ENCODE data around the gene SLC2A8. TPM values are rescaled to one million over a fixed set of nuclear protein-coding genes. Genes with fewer than 3 reads are reported as not detected.
A peak's percentile ranks its signal among the peaks of the same experiment; 100 is the strongest.

The SLC2A8 gene
- total RNA-seq, 5 donors from 2014 or later (not counting 1 experiment from before 2014, with no cell fraction given): 1.4 to 6.2 (median 2.6) TPM

DNA sequence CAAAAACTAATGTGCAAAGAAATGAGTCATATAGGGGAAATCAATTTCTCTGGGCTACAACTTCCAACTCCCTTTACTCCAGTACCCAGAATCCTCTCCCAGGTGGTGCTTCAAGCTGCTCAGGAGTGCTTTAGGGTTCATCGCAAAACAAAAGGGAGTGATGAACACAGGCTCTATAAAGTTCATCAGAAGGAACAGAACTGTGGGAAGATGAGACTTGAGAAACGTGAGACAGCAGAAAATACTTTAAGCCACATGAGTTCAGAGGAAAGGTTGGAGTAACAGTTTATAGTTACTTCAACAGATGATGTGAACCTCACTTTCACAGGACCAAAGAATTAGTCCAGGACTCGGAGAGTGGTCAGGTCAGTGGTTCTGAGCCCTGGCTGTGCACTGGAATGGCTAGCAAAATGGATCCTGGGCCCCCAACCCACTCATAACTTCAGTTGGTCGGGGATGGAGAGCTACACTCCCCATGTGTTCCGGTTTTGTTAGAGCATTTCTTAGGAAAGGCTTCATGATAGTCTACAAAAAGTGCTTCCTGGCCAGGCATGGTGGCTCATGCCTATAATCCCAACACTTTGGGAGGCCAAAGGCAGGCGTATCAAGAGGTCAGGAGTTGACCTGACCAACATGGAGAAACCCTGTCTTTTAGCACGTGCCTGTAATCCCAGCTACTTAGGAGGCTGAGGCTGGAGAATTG, 49.9 kb downstream of the SLC2A8 start:
- H3K27me3 Mint-ChIP-seq: no peaks in the 10 kb centered on the region
- no peak overlapping the region for H3K27ac Mint-ChIP-seq
- no peaks in the 10 kb centered on the region for H3K9me3 Mint-ChIP-seq
- H3K4me3 Mint-ChIP-seq: no peak overlapping the region
- DNase-seq: no peak
- ChIA-PET CTCF (no interaction called here), POLR2A (interaction anchor here in 1 of 2 donors (0.6 kb wide), 1 partner anchor 16 kb away, joined by 12 read pairs; no protein-coding TSS in a partner anchor)
- Histone ChIP-seq H3K27me3 (replicated peaks in 1 of 2; ENCODE audit: control insufficient read depth in 2 of 2, extremely low read depth in 1 of 2, insufficient read depth in 2 of 2, low read length in 1 of 2) (no peaks in the 10 kb centered on the region), H3K36me3 (ENCODE audit: control insufficient read depth in 2 of 2, extremely low read depth in 1 of 2, insufficient read depth in 1 of 2, low read length in 1 of 2) (peaks cover 12 to 75% of the 10 kb centered on the region in 2 donors), H3K27ac (ENCODE audit: low read length) (no peak overlapping the region), H3K4me1 (ENCODE audit: control insufficient read depth in 1 of 2, extremely low read depth in 1 of 2, insufficient read depth in 2 of 2, low read length in 2 of 2) (peaks cover 14 to 30% of the 10 kb centered on the region in 2 experiments), H3K9me3 (no peaks in the 10 kb centered on the region), H3K4me3 (ENCODE audit: control insufficient read depth in 1 of 2, extremely low read depth in 1 of 2, low read length in 1 of 2) (no peak overlapping the region)
- peaks cover 31 to 40% (median 32%) of the 10 kb centered on the region in 3 donors for H3K4me1 Mint-ChIP-seq
- ATAC-seq (replicated peaks in 1 of 4): no peak
- 96% methylated on average over 4 of the region's 7 CpGs for WGBS (ENCODE audit: insufficient coverage)
- peaks cover 66% of the 10 kb centered on the region for H3K36me3 Mint-ChIP-seq

DNA sequence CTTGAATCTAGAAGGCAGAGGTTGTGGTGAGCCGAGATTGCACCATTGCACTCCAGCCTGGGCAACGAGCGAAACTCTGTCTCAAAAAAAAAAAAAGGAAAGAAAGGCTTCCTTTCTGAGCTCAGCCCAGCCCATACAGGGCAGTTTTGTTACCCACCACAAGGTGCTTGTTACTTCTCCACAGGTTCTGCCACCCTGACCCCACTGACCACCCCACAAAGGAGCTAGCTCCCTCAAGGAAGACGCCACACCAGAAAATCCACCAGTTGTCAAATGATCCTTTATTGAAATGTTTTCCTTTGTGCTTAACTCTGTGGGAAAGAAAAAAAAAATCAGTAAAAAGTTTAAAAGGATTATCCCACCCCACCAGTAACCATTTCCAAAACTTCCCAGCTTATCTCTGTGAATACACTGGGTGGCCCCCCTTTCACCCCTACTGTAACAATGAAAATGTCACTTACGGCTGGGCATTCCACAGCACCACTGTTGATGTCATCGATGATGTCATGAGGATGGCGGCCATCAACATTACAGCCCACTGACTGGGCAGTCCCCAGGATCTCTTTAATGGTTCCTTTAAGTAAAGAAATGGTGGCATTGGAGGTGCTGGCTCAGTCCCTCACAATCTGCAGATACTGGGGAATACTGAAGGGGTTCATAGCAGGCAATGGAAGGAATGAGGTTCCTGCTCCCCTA, 50.6 kb downstream of the SLC2A8 start:
- no peak overlapping the region for H3K4me3 Mint-ChIP-seq
- Histone ChIP-seq H3K4me3 (ENCODE audit: control insufficient read depth in 1 of 2, extremely low read depth in 1 of 2, low read length in 1 of 2) (no peak overlapping the region), H3K36me3 (ENCODE audit: control insufficient read depth in 2 of 2, extremely low read depth in 1 of 2, insufficient read depth in 1 of 2, low read length in 1 of 2) (peaks cover 12 to 71% of the 10 kb centered on the region in 2 donors), H3K4me1 (ENCODE audit: control insufficient read depth in 1 of 2, extremely low read depth in 1 of 2, insufficient read depth in 2 of 2, low read length in 2 of 2) (peaks cover 14 to 37% of the 10 kb centered on the region in 2 experiments), H3K9me3 (no peaks in the 10 kb centered on the region), H3K27ac (ENCODE audit: low read length) (no peak overlapping the region), H3K27me3 (replicated peaks in 1 of 2; ENCODE audit: control insufficient read depth in 2 of 2, extremely low read depth in 1 of 2, insufficient read depth in 2 of 2, low read length in 1 of 2) (no peaks in the 10 kb centered on the region)
- no peaks in the 10 kb centered on the region for H3K9me3 Mint-ChIP-seq
- no peaks in the 10 kb centered on the region for H3K27me3 Mint-ChIP-seq
- peaks cover 63% of the 10 kb centered on the region for H3K36me3 Mint-ChIP-seq
- 80% methylated on average over 2 of the region's 7 CpGs for WGBS (ENCODE audit: insufficient coverage)
- peaks cover 37 to 47% (median 38%) of the 10 kb centered on the region in 3 donors for H3K4me1 Mint-ChIP-seq
- no peak for ATAC-seq (replicated peaks in 1 of 4)
- DNase-seq: no peak
- peak overlapping the region; percentile 19 to 28 for H3K27ac Mint-ChIP-seq
- ChIA-PET POLR2A (interaction anchor here in 1 of 2 donors (0.5 to 0.6 kb wide), 2 partner anchors 15 to 325 kb away, joined by 5 to 12 read pairs; no protein-coding TSS in a partner anchor), CTCF (no interaction called here)

DNA sequence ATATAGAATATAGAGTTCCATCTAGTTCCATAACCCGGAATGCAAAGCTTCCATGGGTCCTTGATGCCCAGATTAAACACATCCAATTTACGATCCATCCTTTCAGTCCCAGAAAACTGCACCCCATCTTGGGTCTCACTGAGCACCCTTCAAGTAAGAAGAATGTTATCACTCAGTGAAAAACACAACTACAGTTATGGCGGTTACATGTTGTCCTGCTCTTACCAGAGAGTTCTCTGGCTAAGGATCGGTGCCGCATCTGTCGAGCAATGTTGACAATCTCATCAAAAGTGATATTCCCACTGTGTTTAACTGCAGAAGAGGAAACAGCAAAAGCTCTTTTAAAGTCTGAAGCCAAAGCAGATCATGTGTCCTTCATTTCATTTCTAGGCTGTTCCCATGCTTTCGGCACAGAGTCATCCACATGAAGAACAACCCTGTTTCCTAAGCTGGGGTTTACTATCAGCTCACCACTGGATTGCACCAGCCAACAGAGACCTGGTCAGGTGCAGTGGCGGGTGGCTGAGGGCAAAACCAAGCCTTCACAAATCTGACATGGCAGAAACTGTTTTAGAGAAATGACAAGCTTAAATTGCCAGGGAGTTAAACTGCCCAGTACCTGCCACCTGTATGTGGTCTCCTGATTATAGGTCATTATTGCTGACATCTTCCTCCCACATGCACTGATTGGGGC, 51.3 kb downstream of the SLC2A8 start:
- no peaks in the 10 kb centered on the region for H3K27me3 Mint-ChIP-seq
- Histone ChIP-seq H3K4me1 (ENCODE audit: control insufficient read depth in 1 of 2, extremely low read depth in 1 of 2, insufficient read depth in 2 of 2, low read length in 2 of 2) (peaks cover 14 to 39% of the 10 kb centered on the region in 2 experiments), H3K9me3 (no peaks in the 10 kb centered on the region), H3K4me3 (ENCODE audit: control insufficient read depth in 1 of 2, extremely low read depth in 1 of 2, low read length in 1 of 2) (no peak overlapping the region), H3K27ac (ENCODE audit: low read length) (no peak overlapping the region), H3K27me3 (replicated peaks in 1 of 2; ENCODE audit: control insufficient read depth in 2 of 2, extremely low read depth in 1 of 2, insufficient read depth in 2 of 2, low read length in 1 of 2) (no peaks in the 10 kb centered on the region), H3K36me3 (ENCODE audit: control insufficient read depth in 2 of 2, extremely low read depth in 1 of 2, insufficient read depth in 1 of 2, low read length in 1 of 2) (peaks cover 12 to 65% of the 10 kb centered on the region in 2 donors)
- peak overlapping the region in 1 of 2 donors; percentile 97 for H3K27ac Mint-ChIP-seq
- ATAC-seq (replicated peaks in 1 of 4) (no peak), DNase-seq (no peak)
- ChIA-PET CTCF (no interaction called here), POLR2A (interaction anchor here in 1 of 2 donors (0.5 kb wide), 3 partner anchors 224 to 337 kb away, joined by 4 to 5 read pairs (median 4); partner anchors contain the start of gene CDK9)
- peak overlapping the region in 2 of 3 donors; percentile 52 to 93 for H3K4me3 Mint-ChIP-seq
- peaks cover 37 to 49% (median 38%) of the 10 kb centered on the region in 3 donors for H3K4me1 Mint-ChIP-seq
- H3K36me3 Mint-ChIP-seq: peaks cover 60% of the 10 kb centered on the region
- WGBS (ENCODE audit: insufficient coverage): 84% methylated on average over 7 of the region's 8 CpGs
- no peaks in the 10 kb centered on the region for H3K9me3 Mint-ChIP-seq

DNA sequence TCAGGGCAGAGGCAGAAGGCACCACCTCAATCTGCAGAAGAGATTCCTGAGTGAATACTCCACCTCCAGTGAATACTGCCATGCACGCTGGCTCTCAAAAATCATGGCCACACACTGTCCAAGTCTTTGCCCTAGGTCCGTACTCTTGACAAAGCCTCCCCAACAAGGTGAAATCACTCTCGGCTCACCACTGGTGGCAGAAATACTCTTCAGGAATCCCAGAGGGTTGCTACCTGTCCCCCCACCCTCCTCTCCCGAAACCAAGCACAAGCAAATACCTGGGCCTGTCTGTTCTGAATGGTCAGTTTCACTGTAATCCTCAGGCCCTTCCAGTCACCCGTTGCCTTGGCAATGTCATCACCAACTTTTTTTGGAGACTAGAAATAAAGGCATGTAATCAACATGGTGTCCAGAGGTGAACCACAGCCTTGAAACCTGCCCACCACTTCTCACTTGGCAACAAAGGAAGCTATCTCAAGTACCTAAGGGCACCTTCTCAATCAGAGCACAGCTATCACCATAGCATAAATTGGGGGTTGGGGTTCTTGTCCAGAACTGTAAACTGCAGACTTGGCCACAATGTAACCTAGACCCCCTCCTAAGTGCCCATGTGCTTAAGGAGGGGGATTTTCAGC, 52.5 kb downstream of the SLC2A8 start:
- H3K9me3 ChIP-seq: no peaks in the 10 kb centered on the region
- DNase-seq (no peak), ATAC-seq (replicated peaks in 1 of 4) (no peak)
- POLR2A ChIA-PET: interaction anchor here in 1 of 2 donors (0.5 kb wide), 1 partner anchor 509 kb away, joined by 3 read pairs; no protein-coding TSS in a partner anchor
- H3K36me3 ChIP-seq (ENCODE audit: control insufficient read depth in 2 of 2, extremely low read depth in 1 of 2, insufficient read depth in 1 of 2, low read length in 1 of 2): peaks cover 12 to 56% of the 10 kb centered on the region in 2 donors
- no peaks in the 10 kb centered on the region for H3K27me3 Mint-ChIP-seq
- H3K27ac Mint-ChIP-seq: peak overlapping the region; percentile 95 to 97
- CTCF ChIA-PET: interaction anchor here in 1 of 2 donors (1.7 kb wide), 1 partner anchor 225 kb away, joined by 4 read pairs; no protein-coding TSS in a partner anchor
- WGBS (ENCODE audit: insufficient coverage): 38% methylated on average over 5 of the region's 5 CpGs
- H3K4me1 Mint-ChIP-seq: peaks cover 37 to 49% (median 38%) of the 10 kb centered on the region in 3 donors
- H3K36me3 Mint-ChIP-seq: peaks cover 58% of the 10 kb centered on the region
- no peaks in the 10 kb centered on the region for H3K9me3 Mint-ChIP-seq
- peak overlapping the region; percentile 88 for H3K27ac ChIP-seq (ENCODE audit: low read length)
- H3K27me3 ChIP-seq (replicated peaks in 1 of 2; ENCODE audit: control insufficient read depth in 2 of 2, extremely low read depth in 1 of 2, insufficient read depth in 2 of 2, low read length in 1 of 2): no peaks in the 10 kb centered on the region
- H3K4me3 ChIP-seq (ENCODE audit: control insufficient read depth in 1 of 2, extremely low read depth in 1 of 2, low read length in 1 of 2): peak overlapping the region; percentile 5 to 79
- peak overlapping the region; percentile 92 to 94 (median 93) for H3K4me3 Mint-ChIP-seq
- H3K4me1 ChIP-seq (ENCODE audit: control insufficient read depth in 1 of 2, extremely low read depth in 1 of 2, insufficient read depth in 2 of 2, low read length in 2 of 2): peaks cover 14 to 39% of the 10 kb centered on the region in 2 experiments

DNA sequence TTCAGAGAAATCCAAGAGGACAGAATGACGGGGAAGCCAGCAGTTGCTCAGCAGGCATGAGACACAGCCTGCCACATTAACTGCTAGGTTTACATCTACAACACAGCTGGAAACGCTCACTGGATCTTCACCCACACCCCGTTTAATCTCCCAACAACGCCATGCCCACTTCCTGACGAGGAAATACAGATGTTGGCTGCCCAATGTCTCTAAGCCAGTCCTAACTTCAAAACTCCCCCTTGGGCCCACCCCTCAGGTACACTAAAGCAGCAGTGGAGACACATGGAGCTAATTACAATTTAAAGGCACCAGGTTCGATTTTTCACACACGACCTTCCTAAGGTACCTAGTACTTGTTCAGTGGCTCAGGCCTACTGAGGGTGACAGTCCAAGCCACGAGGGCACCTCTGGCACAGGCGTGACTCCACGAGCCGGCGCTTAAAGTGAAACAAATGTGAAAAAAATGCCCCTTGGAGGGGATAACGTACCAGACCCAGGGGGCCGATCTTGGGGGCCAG, 53.3 kb downstream of the SLC2A8 start:
- DNase-seq: peak in 2 of 35 experiments; percentile 2 to 15

More for the DNA sequence above, 53.3 kb downstream of the SLC2A8 start:
- Histone ChIP-seq H3K27ac (ENCODE audit: low read length) (peak overlapping the region; percentile 88), H3K4me3 (ENCODE audit: control insufficient read depth in 1 of 2, extremely low read depth in 1 of 2, low read length in 1 of 2) (peak overlapping the region; percentile 68 to 79), H3K36me3 (ENCODE audit: control insufficient read depth in 2 of 2, extremely low read depth in 1 of 2, insufficient read depth in 1 of 2, low read length in 1 of 2) (peaks cover 7 to 47% of the 10 kb centered on the region in 2 donors), H3K9me3 (no peaks in the 10 kb centered on the region), H3K27me3 (replicated peaks in 1 of 2; ENCODE audit: control insufficient read depth in 2 of 2, extremely low read depth in 1 of 2, insufficient read depth in 2 of 2, low read length in 1 of 2) (no peaks in the 10 kb centered on the region), H3K4me1 (ENCODE audit: control insufficient read depth in 1 of 2, extremely low read depth in 1 of 2, insufficient read depth in 2 of 2, low read length in 2 of 2) (peaks cover 14 to 39% of the 10 kb centered on the region in 2 experiments)
- ATAC-seq (replicated peaks in 1 of 4): peak; percentile 0 to 12 (median 3)
- CTCF ChIA-PET: interaction anchor here in 1 of 2 donors (1.4 to 1.7 kb wide), 2 partner anchors 26 to 226 kb away, joined by 3 to 4 read pairs; partner anchors contain the start of gene ZNF79
- Mint-ChIP-seq H3K9me3 (no peaks in the 10 kb centered on the region), H3K27me3 (no peaks in the 10 kb centered on the region), H3K4me1 (peaks cover 37 to 49% (median 38%) of the 10 kb centered on the region in 3 donors), H3K27ac (peak overlapping the region; percentile 95 to 97), H3K4me3 (peak overlapping the region; percentile 92 to 94 (median 93)), H3K36me3 (peaks cover 50% of the 10 kb centered on the region)
- under 1% methylated on average over 13 of the region's 14 CpGs for WGBS (ENCODE audit: insufficient coverage)
- POLR2A ChIA-PET: interaction anchor here (0.6 to 1.4 kb wide), 10 partner anchors 13 to 326 kb away, joined by 3 to 5 read pairs (median 4); partner anchors contain the start of gene ZNF79 (in 1 of the 2)
